ENCODE measurements around the gene MBTPS1.

- TF ChIP-seq, protein P1, sequence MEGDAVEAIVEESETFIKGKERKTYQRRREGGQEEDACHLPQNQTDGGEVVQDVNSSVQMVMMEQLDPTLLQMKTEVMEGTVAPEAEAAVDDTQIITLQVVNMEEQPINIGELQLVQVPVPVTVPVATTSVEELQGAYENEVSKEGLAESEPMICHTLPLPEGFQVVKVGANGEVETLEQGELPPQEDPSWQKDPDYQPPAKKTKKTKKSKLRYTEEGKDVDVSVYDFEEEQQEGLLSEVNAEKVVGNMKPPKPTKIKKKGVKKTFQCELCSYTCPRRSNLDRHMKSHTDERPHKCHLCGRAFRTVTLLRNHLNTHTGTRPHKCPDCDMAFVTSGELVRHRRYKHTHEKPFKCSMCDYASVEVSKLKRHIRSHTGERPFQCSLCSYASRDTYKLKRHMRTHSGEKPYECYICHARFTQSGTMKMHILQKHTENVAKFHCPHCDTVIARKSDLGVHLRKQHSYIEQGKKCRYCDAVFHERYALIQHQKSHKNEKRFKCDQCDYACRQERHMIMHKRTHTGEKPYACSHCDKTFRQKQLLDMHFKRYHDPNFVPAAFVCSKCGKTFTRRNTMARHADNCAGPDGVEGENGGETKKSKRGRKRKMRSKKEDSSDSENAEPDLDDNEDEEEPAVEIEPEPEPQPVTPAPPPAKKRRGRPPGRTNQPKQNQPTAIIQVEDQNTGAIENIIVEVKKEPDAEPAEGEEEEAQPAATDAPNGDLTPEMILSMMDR (conservative IDR thresholded peaks at IDR 0.05 in 1 of 2, IDR thresholded peaks at IDR 0.05 in 1 of 2; ENCODE audit: low read depth in 1 of 2, low read length in 2 of 2) = no peak
- TF ChIP-seq EZH2 (IDR thresholded peaks at IDR 0.05; ENCODE audit: low read length, missing control alignments) = no peak
These were observed 20.2 kb downstream of the MBTPS1 start for GRCh38 chr16:84096447-84097005.

Data from fibroblast of lung (primary cell).